GM12874 (cell line): ENCODE results near the gene SUGP2.

Experiments
- TF ChIP-seq, protein P1 (sequence below): IDR thresholded peaks from 2 replicates; pipeline ENCODE4 v1.5.1; 2011; ENCODE audit warnings: low read depth, mild to moderate bottlenecking, control low read depth, low read length, moderate library complexity; ENCODE audit not compliant: insufficient read depth

Gene SUGP2

DNA sequence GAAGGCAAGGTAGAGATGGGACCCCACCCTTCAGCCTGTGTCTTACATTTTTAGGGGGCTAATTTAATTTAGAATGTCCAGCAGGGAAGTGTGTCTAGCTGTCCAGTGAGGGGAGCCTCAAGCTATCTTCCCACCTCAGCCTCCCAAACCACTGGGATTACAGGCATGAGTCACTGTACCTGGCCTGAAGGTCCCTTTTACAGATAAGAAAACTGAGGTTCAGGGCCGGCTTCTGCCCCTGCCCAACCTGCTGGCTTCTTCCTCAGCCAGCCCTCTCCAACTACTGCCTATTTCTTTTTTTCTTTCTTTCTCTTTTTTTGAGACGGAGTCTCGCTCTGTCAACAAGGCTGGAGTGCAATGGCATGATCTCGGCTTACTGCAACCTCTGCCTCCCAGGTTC is 72.9 kb downstream of the SUGP2 start:
- TF ChIP-seq, protein P1, sequence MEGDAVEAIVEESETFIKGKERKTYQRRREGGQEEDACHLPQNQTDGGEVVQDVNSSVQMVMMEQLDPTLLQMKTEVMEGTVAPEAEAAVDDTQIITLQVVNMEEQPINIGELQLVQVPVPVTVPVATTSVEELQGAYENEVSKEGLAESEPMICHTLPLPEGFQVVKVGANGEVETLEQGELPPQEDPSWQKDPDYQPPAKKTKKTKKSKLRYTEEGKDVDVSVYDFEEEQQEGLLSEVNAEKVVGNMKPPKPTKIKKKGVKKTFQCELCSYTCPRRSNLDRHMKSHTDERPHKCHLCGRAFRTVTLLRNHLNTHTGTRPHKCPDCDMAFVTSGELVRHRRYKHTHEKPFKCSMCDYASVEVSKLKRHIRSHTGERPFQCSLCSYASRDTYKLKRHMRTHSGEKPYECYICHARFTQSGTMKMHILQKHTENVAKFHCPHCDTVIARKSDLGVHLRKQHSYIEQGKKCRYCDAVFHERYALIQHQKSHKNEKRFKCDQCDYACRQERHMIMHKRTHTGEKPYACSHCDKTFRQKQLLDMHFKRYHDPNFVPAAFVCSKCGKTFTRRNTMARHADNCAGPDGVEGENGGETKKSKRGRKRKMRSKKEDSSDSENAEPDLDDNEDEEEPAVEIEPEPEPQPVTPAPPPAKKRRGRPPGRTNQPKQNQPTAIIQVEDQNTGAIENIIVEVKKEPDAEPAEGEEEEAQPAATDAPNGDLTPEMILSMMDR, result no peak

DNA sequence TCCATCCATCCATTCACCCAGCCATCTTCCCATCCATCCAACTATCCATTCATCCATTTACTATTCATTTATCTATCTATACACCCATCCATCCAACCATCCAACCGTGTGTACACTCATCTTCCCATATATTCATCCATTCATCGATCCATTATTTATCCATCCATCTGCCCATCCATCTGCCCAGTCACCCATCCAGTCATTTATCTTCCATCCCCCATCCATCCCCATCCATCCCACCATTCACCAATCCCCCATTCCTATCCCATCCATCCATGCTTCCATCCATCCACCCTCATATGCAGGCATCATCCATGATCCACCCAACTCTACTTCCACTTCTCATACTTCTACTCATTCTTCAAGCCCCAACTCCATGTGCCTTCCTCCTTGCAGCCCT is 78.3 kb downstream of the SUGP2 start:
- TF ChIP-seq, protein P1, result no peak

- TF ChIP-seq, protein P1, result no peak
Measured at GRCh38 chr19:18954094-18954493, 79.2 kb downstream of the SUGP2 start.

DNA sequence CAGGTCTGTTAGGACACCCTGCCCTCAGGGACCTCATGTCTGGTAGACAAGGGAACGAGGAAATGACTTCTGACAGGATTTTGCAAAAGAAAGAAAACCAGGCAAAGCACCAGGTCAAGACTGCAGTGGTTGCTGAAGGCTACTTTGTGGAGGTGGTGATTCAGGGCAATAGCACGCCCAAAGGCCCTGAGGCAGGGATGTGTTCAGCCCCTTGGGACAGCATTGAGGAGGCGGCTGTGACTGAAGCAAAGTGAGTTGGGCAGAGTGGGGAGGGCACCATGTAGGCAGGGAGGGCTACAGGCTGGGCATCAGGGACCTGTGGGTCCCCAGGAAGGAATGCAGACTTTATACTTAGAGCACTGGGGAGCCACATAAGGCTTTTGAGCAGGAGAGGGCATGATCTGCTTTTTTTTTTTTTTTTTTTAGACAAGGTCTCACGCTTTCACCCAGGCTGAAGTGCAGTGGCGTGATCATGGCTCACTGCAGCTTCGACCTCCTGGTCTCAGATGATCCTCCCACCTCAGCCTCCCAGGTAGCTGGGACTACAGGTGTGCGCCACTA is 81.5 kb downstream of the SUGP2 start:
- TF ChIP-seq, protein P1, result no peak

DNA sequence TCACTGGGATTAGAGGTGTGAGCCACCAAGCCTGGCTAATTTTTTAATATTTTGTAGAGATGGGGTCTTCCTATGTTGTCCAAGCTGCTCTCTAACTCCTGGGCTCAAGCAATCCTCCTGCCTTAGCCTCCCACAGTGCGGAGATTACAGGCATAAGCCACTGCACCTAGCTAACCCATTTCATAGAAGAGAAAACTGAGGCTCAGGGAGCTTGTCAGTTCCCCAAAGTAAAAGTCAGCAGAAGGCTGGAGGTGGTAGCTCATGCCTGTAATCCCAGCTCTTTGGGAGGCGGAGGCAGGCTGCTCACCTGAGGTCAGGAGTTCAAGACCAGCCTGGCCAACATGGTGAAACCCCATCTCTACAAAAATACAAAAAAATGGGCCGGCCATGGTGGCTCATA is 83.5 kb downstream of the SUGP2 start:
- TF ChIP-seq, protein P1, result no peak

DNA sequence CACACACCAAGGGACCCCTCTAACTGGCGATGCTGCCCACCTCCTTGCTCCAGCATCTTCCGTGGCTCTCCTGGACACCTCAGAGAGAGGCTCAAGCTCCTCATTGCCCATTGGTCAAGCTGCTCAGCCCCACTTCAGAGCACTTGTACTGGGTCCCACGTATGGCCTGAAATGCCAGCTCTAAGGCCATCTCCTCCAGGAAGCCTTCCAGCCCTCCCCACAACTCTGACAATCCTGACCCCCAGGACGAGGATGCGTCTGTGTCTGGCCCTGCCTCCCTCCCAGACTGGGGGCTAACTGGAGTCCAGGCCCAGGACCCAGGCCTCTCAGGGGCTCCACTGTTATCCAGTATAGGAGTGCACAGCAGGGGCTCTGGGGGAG is 84.4 kb downstream of the SUGP2 start:
- TF ChIP-seq, protein P1, result no peak

GRCh38 chr19:18948075-18948975 is 85.0 kb downstream of the SUGP2 start:
- TF ChIP-seq, protein P1, result no peak
